VCaP (cell line): Measurements from ENCODE around the gene SETD3.

ENCODE experiments used
- H3K27ac ChIP-seq: fragments of 450-650 bp; 2 replicates; pipeline ENCODE4 v1.5.1; 2017
- CTCF ChIP-seq: fragments of 450-650 bp; conservative IDR thresholded peaks from 2 replicates; pipeline ENCODE4 v1.5.1; 2017; ENCODE audit warnings: mild to moderate bottlenecking, moderate library complexity

SETD3 gene

DNA sequence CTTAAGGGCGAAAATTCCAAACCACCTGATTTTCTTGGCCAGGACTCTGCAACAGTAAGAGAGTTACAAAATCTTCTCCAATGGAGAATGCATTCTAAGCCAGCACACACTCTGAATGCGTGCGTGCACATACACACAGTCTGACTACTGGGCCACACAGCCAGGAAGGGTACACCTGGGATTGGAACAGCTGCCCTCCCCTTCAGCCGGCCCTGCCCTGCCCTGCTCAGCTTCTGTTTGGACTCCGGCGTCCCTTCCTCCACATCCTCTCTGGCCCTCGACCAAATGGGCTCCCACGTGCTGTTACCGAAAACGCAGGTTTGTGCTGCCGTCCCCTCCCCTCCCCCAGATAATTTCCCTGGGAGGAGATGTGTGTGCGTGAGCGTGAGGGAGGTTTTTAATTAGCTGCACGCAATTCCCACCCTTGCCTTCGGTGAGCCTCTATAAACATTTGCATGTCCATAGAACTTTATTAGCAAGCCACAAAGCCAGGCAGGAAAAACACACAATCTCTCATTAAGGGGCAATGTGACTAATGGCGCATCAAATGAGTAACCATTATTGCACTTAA is 43.5 kb upstream of the SETD3 start:
- H3K27ac ChIP-seq: peak overlapping the region; percentile 57
- TF ChIP-seq CTCF: no peak

GRCh38 chr14:99523704-99524055 is 43.0 kb upstream of the SETD3 start:
- no peak for TF ChIP-seq CTCF
- H3K27ac ChIP-seq: peak overlapping the region; percentile 57

DNA sequence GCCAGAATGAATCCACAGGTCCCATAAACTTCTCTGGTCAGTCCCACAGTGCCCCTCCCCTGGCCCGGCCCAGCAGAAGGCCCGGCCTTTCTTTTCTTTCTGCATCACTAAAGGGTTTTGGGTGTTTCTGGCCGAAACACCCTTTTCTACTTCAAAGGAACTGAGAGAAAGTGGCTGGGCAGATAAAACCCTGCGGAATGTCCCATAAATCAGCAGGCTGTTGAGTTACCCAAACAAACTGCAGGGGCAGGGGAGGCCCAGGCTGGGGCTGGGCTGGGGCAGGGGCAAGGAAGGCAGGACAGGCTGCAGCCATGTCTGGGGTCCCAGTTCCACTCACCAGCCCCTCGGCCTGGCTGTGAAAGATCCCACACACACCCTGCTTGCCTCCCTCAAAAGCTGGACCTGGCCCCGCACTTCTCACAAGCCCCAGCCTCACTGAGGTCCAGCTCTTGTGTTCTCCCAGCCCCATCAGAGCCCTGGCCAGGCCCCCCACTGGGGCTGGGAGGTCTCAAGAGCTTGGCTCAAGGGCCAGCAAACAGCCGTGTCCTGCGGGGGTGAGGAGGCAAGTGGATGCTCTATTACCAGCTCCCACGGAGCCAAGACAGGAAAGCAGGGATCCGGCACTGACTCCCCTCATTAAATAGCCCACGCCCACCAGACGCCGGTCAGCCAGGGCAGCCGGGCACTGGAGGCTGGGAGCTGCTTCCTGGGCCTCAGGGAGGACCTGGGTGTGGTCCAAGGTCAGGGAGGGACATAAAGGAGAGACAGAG is 42.5 kb upstream of the SETD3 start:
- H3K27ac ChIP-seq: peak overlapping the region; percentile 57; the same call in 1 of the 2 replicates
- no peak for TF ChIP-seq CTCF

GRCh38 chr14:99522457-99522891 is 41.8 kb upstream of the SETD3 start:
- no peak for TF ChIP-seq CTCF
- no peak overlapping the region for H3K27ac ChIP-seq

GRCh38 chr14:99522025-99522401 is 41.4 kb upstream of the SETD3 start:
- H3K27ac ChIP-seq: no peak overlapping the region
- no peak for TF ChIP-seq CTCF

DNA sequence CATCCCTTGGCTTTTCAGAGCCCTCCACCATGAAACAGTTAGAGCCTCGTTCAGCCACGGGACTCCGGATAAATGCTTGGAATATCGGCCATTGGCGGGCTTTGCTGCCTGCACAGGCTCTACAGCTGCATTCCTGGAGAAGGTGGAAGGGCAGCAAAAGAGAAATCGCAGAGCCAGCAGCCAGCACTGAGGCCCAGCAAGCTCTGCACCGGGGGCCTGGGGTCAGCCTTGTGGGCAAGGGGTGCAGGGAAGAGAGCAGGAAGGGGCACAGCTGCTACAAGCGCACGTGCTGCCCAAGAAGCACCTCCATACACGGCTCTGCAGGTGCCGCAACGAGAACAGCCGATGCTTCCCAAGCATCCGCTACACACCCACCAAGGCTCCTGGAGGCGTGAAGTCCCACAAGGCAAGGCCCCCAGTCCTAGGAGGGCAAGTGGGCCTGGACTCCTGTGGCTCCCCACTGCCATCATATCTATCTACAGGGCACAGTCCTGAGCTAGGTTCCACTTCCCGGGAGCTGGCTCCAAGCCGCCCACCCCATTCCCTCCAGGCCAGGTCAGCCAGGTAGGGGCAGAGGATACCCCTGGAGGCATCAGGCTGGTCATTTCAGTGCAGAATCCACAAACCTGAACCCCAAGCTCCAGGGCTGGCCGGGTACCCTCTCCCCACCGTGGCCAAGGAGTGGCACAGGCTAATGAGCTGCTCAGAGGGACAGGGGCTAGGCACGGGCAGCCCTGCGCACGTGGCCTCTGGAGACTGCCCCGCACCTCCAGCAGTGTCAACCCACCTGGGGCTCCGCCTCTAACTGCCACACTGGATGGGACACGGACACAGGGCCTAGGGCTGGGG is 40.7 kb upstream of the SETD3 start:
- no peak overlapping the region for H3K27ac ChIP-seq
- TF ChIP-seq CTCF: no peak

DNA sequence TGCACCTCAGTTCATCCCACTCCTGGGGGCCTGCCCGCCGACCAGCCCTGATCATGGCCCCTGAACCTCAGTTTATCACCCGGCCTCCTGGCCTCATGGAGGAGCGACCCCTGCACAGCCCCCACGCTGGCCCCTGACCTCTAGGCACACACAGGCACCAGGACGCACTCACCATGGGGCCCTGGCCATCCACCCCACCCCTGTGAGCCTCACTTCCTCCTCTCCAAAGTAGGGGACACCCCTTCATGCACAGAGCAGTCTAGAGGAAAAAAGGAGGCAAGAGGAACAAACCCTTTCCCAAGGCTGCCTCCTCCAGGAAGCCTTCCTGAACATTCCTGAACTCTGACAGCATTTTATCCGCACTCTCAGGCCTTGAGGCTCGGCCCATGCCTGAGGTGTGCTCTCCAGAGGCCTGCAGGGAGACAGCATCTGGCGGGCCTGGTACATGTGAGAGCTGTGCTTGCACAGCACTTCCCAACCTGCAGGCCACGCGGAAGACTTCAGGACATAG is 40.0 kb upstream of the SETD3 start:
- no peak for TF ChIP-seq CTCF
- no peak overlapping the region for H3K27ac ChIP-seq
